HCEC 1CT (cell line): ENCODE data around the gene CSNK1A1.
"Not testable (repeated sequence)": the region's sequence is repeated elsewhere in the genome, so short reads cannot be mapped to it uniquely, and the experiment has no call there.

Experiments used
- DNase-seq: peaks from one replicate; pipeline ENCODE4 v3.0.0-alpha.2; 2017

The CSNK1A1 gene

DNA sequence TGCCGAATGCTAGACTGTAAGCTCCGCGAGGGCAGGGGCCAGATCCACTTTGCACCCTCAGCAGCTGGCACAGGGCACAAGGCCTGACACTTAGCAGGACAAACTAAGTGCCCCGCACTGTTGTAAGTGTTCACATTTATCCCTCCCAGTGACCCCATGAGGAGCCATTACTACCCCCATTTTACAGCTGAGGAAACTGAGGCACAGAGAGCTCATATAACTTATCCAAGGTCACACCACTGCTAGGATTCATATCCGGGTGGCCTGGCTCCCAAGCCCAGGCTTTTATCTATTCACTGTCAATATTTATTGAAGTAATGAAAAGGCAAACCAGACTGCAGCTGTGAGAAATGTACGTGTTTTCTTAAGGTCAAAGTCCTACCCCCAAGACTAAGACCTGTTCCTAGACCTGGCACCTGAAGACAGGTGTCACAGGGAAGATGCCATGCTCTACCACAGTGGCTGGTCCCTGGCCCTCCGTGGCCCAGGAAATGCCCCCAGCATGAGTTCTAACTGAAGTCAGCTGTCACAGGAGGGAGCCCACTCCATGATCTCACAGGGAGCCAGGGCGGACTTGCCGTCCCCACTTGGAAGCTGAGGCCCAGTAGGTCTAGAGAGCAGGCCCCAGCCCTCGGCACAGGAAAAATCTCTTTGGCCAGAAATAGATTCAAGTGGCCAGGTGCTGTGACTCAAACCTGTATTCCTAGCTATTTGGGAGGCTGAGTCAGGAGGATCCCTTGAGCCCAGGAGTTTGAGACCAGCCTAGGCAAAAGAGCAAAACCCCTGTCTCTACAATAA, 97.4 kb downstream of the CSNK1A1 start:
- no peak for DNase-seq

DNA sequence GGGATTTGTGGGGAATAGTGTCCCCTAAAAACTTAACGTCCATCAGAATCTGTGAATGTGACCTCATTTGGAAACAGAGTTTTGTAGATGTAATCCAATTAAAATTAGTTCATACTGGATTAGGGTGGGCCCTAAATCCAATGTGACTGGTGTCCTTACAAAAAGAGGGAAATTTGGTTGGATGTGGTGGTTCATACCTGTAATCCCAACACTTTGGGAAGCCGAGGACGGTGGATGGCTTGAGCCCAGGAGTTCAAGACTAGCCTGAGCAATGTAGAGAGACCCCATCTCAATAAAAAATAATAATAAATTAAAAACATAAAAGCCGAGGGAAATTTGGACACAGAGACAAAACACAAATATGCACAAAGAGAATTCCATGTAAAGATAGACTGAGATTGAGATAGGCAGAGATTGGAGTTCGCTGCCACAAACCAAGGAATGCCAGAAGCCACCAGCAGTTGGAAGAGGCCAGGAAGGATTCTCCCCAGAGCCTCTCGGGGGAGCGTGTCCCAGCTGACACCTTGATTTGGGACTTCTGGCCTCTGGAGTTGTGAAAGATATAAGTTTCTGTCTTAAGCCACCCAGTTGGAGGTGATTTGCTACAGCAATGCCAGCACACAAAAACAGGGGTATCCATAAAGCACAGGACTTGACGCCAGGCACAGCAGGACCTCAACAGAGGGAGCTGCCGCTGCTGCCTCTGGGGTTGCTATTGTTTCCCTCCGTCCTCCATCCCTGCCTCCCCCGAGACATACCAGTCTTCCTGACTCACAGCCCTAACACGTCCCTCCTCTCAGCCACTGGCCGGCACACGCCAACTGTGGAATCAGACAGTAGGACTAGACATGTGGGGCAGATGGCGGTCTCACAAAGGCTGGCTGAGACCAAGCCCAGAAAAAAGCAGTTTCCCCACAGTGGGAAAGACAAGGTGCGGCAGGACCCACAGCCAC, 98.3 kb downstream of the CSNK1A1 start:
- peak; percentile 85 for DNase-seq

DNA sequence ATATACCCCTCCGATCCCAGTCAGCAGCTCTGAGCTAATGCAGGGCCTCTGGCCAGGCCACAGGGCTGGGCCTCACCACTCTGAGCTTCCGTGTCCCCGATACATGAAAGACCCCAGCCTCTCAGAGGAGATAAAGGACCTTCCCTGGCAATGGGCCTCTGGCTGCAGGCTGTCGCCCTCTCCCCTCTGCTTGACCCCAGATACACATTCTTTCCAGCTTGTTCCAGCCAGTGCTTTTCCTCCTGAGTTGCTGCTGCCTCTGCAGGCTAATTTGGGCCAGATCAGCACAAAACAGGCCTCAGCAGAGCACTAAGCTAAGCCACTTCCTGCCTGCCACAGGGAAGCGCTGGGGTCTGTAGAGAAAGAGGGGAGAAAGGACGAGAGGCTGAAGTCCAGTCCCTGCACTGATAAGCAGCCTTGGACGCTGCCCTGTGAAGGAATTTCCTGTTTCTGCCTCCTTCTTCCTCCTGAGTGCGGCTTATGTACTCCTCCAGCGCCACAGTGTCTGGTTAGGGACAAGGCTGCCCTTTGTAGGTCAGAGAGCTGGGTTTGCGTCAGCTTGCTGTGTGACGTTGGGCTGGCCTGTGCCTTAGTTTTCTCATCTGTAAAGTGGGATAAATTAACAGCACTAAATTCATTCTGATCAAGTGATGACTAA, 99.1 kb downstream of the CSNK1A1 start:
- peak; percentile 39 for DNase-seq

DNA sequence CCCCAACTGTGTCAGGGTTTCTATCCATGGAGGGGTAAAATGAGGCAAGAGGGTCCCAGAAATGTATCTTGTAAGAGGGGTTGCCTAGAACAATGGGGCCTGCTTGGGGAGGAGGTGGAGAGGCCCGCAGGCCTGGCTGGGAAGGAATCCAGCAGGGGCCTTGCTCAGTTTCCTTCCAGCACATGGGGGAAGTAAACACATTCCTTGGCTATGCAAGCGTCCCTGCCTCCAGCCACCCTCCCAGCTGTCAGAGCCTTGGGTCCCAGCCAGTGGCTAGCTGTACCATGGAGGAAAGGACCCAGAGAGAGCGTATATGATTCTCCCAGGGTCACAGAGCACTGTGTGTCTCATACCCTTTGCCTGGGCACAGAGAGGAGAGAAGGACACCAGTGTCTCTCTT, 101.0 kb downstream of the CSNK1A1 start:
- DNase-seq: peak; percentile 60

DNA sequence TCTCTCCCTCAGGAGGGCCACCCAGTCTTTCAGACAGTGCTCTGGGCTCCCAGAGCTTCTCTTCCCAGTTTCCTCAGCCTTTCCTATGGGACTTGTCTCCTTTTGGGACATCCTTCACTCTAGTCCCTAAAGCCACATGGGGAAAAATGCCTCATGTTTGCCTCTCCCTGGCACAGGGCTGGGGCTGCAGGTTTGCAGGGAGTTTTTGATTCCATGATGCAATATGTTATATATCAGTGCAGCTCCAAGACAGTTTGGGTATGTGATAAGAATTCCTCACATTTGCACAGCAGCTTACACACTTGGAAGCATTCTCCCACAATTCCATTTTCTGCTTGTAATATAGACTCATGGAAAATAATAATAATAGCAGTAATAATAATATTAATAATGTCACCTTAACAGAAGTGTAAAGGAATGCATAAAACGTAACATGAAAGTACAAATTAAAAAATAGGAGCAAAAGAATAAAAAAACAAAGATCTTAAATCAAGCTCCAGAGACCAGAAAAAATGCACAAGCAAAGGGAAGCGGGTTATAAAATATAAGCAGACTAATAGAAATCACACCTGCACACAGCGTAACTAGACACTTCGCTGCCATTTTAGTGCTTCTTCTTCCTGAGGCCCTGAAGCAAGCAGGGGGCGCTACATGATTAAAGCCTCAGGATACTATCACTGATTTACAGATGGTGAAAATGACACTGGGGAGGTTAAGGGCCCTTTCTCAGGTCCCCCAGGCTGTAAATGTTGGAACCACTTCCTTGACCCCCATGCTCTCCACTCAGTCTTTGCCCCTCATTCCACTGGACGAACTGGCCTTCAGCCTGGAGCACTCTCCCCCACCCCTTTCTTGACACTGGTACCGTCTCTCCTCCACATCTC, 102.2 kb downstream of the CSNK1A1 start:
- peak; percentile 49 for DNase-seq

DNA sequence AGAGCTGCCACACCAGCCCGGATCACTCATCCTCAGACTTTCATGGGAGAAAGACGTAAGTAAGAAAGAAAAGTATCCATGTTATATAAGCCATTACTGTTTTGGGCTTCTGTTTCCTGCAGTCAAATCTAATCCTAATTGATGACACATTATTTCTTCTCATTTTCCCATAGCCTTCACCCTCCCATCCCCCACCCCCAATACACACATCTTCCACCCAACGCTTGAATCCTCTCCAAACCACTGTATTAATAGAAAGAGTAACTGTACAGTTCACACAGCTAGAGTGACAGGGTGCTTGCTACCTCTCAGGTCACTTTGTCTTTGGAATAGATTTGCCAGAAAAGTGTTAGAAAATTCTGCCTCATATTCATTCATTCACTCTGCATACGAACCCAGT, 102.8 kb downstream of the CSNK1A1 start:
- DNase-seq: no peak

DNA sequence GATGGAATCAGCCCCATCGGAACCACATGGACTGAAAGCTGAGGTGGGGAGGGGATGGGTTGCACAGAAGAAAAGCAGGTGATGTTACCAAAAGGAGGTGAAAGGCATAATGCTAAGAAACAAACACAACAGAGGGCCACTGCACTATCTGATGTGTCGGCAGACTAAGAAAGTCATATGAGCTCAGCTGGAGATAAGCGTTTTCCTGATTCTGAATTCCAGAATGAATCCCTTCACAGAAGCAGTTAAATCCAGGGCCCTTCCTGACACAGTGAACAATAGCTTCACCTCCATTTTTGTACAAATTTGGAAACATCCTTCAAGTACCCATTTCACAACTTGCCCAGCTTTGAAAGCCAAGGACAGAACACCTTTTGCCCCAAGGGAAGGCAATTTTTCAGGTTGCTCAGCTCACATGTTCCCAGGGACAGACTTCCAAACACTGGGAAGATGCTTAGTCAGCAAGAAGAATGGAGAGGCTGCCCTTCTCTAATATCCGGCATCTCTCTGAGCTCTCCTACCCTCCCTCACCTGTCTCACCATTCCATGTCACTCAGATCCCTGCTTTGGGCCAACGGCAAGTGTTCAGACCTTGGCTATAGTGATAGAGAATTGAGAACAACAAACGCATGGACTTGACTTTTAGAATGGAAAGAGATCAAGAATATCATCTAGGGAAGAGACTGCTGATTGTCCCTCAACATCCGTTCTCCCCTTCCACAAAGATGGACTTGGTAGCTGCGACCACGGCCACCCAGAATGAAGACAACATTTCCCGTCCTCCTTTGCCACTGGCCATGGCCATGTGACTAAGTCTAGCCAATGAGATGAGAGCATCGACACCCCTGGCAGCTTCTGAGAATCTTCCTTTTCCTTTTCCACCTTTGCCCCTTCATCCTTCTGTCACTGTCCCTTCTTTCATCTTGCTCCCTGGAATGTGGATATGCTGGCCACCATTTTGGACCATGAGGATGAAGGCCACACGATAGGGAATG, 103.6 kb downstream of the CSNK1A1 start:
- no peak for DNase-seq

DNA sequence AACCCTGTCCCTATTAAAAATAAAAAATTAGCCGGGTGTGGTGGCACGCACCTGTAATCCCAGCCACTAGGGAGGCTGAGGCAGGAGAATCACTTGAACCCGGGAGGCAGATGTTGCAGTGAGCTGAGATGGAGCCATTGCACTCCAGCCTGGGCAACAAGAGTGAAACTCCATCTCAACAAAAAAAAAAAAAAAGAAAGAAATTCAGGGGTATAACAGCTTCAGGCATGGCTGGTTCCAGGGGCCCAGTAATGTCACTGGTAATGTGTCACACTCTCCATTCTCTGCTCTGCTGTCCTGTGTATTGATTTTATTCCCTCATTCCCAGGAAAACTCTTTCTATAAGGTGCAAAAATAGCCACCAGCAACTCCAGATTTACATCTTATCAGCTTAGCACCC, 104.4 kb downstream of the CSNK1A1 start:
- DNase-seq: not testable (repeated sequence)

DNA sequence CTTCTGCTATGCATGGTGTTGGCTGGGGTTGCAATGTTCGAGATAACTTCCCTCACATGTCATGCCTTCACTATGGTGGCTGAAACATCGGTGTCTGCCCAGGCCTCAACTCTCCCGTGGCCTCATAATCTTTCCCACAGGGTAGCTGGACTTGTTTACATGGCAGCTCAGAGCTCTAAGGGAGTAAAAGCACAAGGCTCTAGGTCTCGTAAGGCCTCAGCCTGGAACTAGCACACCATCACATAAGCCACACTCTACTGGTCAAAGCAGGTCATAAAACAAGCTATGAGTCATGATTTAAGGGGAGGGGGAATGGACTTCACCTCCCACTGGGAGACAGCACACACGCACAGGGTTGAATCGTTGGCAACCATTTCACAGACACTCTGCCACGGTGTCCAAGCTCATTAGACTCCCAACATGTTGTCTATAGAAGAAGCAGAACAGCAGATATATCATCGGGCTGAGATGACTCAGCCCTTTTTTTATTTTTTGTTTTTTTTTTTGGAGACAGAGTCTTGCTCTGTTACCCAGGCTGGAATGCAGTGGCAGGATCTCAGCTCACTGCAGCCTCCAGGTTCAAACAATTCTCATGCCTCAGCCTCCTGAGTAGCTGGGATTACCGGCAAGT, 105.4 kb downstream of the CSNK1A1 start:
- DNase-seq: peak; percentile 86

DNA sequence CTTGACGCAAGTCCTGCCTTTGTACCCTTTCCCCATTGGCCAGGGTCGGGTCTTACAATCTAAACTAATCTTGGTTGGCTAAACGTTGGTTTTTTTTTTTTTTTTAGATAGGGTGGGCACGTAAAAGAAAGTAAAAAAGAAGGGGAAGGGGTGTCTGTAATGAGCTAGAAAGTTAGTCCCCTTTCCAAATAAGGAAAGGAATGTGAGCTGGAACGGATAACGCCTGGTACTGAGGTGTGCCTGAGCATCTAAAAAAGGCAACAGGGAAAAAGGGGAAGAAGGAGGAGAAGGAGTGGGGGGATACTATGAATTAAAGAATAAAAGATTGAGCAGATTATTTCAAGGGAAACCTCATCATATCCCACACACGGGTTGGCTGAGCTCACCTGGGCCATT, 105.9 kb downstream of the CSNK1A1 start:
- DNase-seq: no peak

DNA sequence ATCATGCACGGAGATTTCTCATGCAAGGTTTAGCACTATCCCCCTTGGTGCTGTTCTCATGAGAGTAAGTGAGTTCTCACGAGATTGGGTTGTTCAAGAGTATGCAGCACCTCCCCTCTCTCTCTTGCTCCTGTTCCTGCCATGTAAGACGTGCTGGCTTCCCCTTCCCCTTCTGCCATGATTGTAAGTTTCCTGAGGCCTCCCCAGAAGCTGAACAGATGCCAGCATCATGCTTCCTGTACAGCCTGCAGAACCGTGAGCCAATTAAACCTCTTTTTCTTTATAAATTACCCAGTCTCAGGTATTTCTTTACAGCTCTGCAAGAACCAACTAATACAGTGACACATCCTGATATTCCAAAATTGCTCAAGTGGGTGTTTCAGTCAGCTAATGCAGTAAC, 106.8 kb downstream of the CSNK1A1 start:
- not testable (repeated sequence) for DNase-seq

DNA sequence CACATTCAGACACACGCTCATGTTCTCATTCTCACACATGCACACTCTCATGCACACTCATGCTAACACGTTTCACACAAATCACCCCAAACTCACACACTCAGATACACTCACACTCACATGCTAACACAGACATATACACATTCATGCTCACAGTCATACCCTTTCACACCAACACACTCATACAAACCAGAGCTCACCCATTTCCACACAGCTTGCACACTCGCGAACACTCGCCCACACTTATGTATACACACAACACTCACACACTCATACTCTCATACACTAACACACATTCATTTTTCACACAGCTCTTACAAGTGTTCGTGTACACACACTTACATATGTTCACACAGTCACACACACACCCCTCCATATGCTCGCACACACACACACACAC, 108.0 kb downstream of the CSNK1A1 start:
- no peak for DNase-seq

DNA sequence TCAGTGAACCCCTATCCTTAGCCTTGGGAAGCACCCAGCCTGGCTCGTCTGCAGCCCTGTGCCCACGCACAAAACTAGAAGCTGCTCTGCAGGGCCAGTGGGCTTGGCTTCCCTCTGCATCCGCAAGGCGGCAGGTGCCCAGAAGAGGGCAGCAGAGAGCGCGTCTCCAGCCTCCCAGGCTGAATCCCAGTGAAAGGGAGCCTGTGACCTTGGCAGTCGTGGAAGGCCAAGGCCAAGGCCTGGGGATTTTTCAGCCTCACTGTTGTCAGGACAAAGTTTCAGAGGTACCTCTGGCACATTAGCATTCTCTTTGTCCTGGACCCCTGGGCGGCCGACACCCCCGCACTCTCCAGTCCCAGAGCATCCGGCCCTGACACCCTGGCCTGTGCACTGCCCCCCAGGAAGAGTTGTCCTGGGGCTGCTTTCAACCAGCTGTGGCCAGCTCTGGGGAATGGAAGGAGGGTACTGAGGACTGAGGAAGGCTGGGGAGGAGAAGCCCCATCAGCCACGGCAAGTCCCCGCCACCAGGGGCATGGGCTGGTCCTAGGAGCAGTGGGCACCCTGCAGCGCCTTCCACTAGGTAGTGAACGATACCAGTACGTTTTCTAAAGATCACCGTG, 108.6 kb downstream of the CSNK1A1 start:
- DNase-seq: peak; percentile 55
